Panc1 (cell line): Measurements from ENCODE around the gene THAP11.

Source experiments
- CTCF ChIP-seq: fragments of 450-650 bp; IDR thresholded peaks from 2 replicates; pipeline ENCODE4 v1.5.1; 2017; ENCODE audit warnings: mild to moderate bottlenecking
- REST ChIP-seq, 2 experiments: IDR thresholded peaks; 2 replicates each; pipeline ENCODE4 v1.6.1; 2011 to 2012; ENCODE audit warnings: low read depth in 2 of 2, control low read depth in 1 of 2, low read length in 1 of 2, mild to moderate bottlenecking in 1 of 2, moderate library complexity in 1 of 2; ENCODE audit not compliant: insufficient read depth in 1 of 2
- SIN3A ChIP-seq: IDR thresholded peaks from 2 replicates; pipeline ENCODE4 v1.6.1; 2012; ENCODE audit warnings: low read depth, mild to moderate bottlenecking, low read length, moderate library complexity, borderline replicate concordance; ENCODE audit not compliant: insufficient read depth
- TCF7L2 ChIP-seq: IDR thresholded peaks from 2 replicates; pipeline ENCODE4 v1.6.1; 2011; ENCODE audit warnings: mild to moderate bottlenecking, low read depth, low read length, inconsistent platforms

- TF ChIP-seq CTCF (no peak), SIN3A (no peak), TCF7L2 (no peak), REST (IDR thresholded peaks at IDR 0.05; ENCODE audit: insufficient read depth in 1 of 2, low read depth in 2 of 2, low read length in 1 of 2) (no peak)
Observed at GRCh38 chr16:67801241-67801640, 40.9 kb upstream of the THAP11 start.
